HEK293T (cell line): ENCODE results near the gene AZU1.

Source experiments
- BHLHE40 ChIP-seq: fragments of 450-650 bp; IDR thresholded peaks from 2 replicates; pipeline ENCODE4 v1.6.1; 2016; ENCODE audit warnings: mild to moderate bottlenecking, moderate library complexity, borderline replicate concordance
- FOXA1 ChIP-seq: fragments of 450-650 bp; IDR thresholded peaks from 2 replicates; pipeline ENCODE4 v1.6.1; 2016; ENCODE audit warnings: mild to moderate bottlenecking
- L3MBTL2 ChIP-seq: fragments of 450-650 bp; conservative IDR thresholded peaks from 2 replicates; pipeline ENCODE4 v1.6.1; 2016; ENCODE audit warnings: mild to moderate bottlenecking
- NFRKB ChIP-seq: fragments of 450-650 bp; IDR thresholded peaks from 2 replicates; pipeline ENCODE4 v1.6.1; 2016; ENCODE audit warnings: mild to moderate bottlenecking, moderate library complexity
- SP1 ChIP-seq: fragments of 450-650 bp; IDR thresholded peaks from 2 replicates; pipeline ENCODE4 v1.6.1; 2017
- TARDBP ChIP-seq: fragments of 450-650 bp; IDR thresholded peaks from 2 replicates; pipeline ENCODE4 v1.6.1; 2016

- TF ChIP-seq FOXA1: no peak
- no peak for TF ChIP-seq BHLHE40
- no peak for TF ChIP-seq SP1
- TF ChIP-seq TARDBP: no peak
- TF ChIP-seq L3MBTL2: no peak
- TF ChIP-seq NFRKB: no peak
Observed at GRCh38 chr19:871446-872265, 44.0 kb downstream of the AZU1 start.
